ENCODE data around the gene CCM2. TPM values are rescaled to one million over a fixed set of nuclear protein-coding genes. Genes with fewer than 3 reads are reported as not detected.

Gene CCM2
- total and polyA plus RNA-seq, 2 experiments from 2014 or later, result 24.9 to 40.1 TPM

DNA sequence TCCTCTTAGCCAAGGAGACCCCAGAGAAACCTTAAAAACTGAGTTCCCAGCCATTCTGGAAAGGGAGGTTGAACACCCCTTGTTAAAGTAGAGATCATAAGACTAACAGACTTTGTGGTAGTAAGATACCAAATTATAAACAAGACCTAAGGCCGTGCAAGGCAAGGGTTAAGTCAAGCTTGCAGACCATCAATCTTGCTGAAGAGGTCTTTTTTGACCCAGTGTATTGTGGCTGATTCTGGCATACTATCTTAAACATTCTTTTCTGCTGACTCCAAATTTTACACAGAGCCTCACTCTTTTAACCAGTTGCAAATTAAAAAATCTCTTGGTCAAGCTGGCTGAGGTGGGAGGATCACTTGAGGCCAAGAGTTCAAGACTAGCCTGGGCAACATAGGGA is 112.6 kb downstream of the CCM2 start:
- TF ChIP-seq REST (IDR thresholded peaks at IDR 0.05; ENCODE audit: unreplicated experiment) (no peak), EZH2phosphoT487 (IDR thresholded peaks at IDR 0.05; ENCODE audit: unreplicated experiment) (no peak), CREB1 (CRISPR knock-in tag; IDR thresholded peaks at IDR 0.05; ENCODE audit: low read depth) (no peak), STAT1 (IDR thresholded peaks at IDR 0.05; ENCODE audit: unreplicated experiment) (no peak), POLR2AphosphoS5 (IDR thresholded peaks at IDR 0.05; ENCODE audit: low read depth) (no peak), EZH2 (IDR thresholded peaks at IDR 0.05; ENCODE audit: low read depth, unreplicated experiment) (no peak), NANOG (IDR thresholded peaks at IDR 0.05; ENCODE audit: borderline replicate concordance) (no peak), JUNB (IDR thresholded peaks at IDR 0.05; ENCODE audit: unreplicated experiment) (no peak), CTCF (conservative IDR thresholded peaks at IDR 0.05; ENCODE audit: low read depth in 2 of 2) (no peak)
- TF ChIP-seq, protein P1, sequence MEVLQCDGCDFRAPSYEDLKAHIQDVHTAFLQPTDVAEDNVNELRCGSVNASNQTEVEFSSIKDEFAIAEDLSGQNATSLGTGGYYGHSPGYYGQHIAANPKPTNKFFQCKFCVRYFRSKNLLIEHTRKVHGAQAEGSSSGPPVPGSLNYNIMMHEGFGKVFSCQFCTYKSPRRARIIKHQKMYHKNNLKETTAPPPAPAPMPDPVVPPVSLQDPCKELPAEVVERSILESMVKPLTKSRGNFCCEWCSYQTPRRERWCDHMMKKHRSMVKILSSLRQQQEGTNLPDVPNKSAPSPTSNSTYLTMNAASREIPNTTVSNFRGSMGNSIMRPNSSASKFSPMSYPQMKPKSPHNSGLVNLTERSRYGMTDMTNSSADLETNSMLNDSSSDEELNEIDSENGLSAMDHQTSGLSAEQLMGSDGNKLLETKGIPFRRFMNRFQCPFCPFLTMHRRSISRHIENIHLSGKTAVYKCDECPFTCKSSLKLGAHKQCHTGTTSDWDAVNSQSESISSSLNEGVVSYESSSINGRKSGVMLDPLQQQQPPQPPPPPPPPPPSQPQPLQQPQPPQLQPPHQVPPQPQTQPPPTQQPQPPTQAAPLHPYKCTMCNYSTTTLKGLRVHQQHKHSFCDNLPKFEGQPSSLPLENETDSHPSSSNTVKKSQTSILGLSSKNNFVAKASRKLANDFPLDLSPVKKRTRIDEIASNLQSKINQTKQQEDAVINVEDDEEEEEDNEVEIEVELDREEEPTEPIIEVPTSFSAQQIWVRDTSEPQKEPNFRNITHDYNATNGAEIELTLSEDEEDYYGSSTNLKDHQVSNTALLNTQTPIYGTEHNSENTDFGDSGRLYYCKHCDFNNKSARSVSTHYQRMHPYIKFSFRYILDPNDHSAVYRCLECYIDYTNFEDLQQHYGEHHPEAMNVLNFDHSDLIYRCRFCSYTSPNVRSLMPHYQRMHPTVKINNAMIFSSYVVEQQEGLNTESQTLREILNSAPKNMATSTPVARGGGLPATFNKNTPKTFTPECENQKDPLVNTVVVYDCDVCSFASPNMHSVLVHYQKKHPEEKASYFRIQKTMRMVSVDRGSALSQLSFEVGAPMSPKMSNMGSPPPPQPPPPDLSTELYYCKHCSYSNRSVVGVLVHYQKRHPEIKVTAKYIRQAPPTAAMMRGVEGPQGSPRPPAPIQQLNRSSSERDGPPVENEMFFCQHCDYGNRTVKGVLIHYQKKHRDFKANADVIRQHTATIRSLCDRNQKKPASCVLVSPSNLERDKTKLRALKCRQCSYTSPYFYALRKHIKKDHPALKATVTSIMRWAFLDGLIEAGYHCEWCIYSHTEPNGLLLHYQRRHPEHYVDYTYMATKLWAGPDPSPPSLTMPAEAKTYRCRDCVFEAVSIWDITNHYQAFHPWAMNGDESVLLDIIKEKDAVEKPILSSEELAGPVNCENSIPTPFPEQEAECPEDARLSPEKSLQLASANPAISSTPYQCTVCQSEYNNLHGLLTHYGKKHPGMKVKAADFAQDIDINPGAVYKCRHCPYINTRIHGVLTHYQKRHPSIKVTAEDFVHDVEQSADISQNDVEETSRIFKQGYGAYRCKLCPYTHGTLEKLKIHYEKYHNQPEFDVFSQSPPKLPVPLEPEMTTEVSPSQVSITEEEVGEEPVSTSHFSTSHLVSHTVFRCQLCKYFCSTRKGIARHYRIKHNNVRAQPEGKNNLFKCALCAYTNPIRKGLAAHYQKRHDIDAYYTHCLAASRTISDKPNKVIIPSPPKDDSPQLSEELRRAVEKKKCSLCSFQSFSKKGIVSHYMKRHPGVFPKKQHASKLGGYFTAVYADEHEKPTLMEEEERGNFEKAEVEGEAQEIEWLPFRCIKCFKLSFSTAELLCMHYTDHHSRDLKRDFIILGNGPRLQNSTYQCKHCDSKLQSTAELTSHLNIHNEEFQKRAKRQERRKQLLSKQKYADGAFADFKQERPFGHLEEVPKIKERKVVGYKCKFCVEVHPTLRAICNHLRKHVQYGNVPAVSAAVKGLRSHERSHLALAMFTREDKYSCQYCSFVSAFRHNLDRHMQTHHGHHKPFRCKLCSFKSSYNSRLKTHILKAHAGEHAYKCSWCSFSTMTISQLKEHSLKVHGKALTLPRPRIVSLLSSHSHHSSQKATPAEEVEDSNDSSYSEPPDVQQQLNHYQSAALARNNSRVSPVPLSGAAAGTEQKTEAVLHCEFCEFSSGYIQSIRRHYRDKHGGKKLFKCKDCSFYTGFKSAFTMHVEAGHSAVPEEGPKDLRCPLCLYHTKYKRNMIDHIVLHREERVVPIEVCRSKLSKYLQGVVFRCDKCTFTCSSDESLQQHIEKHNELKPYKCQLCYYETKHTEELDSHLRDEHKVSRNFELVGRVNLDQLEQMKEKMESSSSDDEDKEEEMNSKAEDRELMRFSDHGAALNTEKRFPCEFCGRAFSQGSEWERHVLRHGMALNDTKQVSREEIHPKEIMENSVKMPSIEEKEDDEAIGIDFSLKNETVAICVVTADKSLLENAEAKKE (CRISPR knock-in tag; IDR thresholded peaks at IDR 0.05), result no peak
- TF ChIP-seq, protein P2, sequence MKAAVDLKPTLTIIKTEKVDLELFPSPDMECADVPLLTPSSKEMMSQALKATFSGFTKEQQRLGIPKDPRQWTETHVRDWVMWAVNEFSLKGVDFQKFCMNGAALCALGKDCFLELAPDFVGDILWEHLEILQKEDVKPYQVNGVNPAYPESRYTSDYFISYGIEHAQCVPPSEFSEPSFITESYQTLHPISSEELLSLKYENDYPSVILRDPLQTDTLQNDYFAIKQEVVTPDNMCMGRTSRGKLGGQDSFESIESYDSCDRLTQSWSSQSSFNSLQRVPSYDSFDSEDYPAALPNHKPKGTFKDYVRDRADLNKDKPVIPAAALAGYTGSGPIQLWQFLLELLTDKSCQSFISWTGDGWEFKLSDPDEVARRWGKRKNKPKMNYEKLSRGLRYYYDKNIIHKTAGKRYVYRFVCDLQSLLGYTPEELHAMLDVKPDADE (IDR thresholded peaks at IDR 0.05), result no peak
- Histone ChIP-seq H3K27ac (ENCODE audit: low read depth) (peak overlapping the region; percentile 95), H3F3A (replicated peaks; ENCODE audit: low read depth) (0 out of 2 replicates have a peak, but pooled peaks cover 6% of the 10 kb centered on the region), H3K4me2 (peak overlapping the region; percentile 80), H2AFZ (no peak overlapping the region), H4K20me1 (replicated peaks; ENCODE audit: insufficient read depth) (peaks cover 23% of the 10 kb centered on the region), H3K36me3 (ENCODE audit: insufficient read depth) (peaks cover 16% of the 10 kb centered on the region), H3K4me3 (peak overlapping the region; percentile 99), H3K27me3 (ENCODE audit: insufficient read depth) (peaks cover 3% of the 10 kb centered on the region; the same call in 1 of the 2 replicates), H3K79me2 (replicated peaks; ENCODE audit: insufficient read depth) (peaks cover 37% of the 10 kb centered on the region), H3K9me2 (ENCODE audit: insufficient read depth) (no peaks in the 10 kb centered on the region), H3K4me1 (ENCODE audit: insufficient read depth) (peaks cover 10% of the 10 kb centered on the region; the same call in 1 of the 2 replicates)
- peak overlapping the region; percentile 98 for H3K27ac Mint-ChIP-seq
- peaks cover 9% of the 10 kb centered on the region; the same call in 2 of the 3 replicates for H3K4me1 Mint-ChIP-seq
- peaks cover 13% of the 10 kb centered on the region for H3K27me3 Mint-ChIP-seq (ENCODE audit: insufficient read depth, low read depth, poor library complexity)
- H3K9me3 Mint-ChIP-seq, result no peaks in the 10 kb centered on the region; the same call in 1 of the 3 replicates
- H3K4me3 Mint-ChIP-seq, result peak overlapping the region; percentile 98
- ATAC-seq (no peak), DNase-seq (ENCODE audit: low spot score) (no peak)
- peaks cover 22% of the 10 kb centered on the region for H3K36me3 Mint-ChIP-seq (ENCODE audit: low read depth)

Measured in GM23338 (cell line).